HFF-Myc (cell line): Measurements from ENCODE around the gene PSD4.

Source experiments
- DNase-seq: peaks from one replicate; pipeline ENCODE4 v3.0.0-alpha.2; 2011; ENCODE audit warnings: low read depth; ENCODE audit errors: extremely low read depth
- H3K4me3 ChIP-seq: replicated peaks from 2 replicates; pipeline ENCODE4 v1.5.1; 2011; ENCODE audit warnings: low read depth, mild to moderate bottlenecking, control low read depth, low read length
- TF ChIP-seq, protein P1 (sequence below): IDR thresholded peaks from 2 replicates; pipeline ENCODE4 v1.5.1; 2012; ENCODE audit warnings: mild to moderate bottlenecking, low read depth, low read length, control low read depth; ENCODE audit errors: missing control alignments

PSD4 gene

DNA sequence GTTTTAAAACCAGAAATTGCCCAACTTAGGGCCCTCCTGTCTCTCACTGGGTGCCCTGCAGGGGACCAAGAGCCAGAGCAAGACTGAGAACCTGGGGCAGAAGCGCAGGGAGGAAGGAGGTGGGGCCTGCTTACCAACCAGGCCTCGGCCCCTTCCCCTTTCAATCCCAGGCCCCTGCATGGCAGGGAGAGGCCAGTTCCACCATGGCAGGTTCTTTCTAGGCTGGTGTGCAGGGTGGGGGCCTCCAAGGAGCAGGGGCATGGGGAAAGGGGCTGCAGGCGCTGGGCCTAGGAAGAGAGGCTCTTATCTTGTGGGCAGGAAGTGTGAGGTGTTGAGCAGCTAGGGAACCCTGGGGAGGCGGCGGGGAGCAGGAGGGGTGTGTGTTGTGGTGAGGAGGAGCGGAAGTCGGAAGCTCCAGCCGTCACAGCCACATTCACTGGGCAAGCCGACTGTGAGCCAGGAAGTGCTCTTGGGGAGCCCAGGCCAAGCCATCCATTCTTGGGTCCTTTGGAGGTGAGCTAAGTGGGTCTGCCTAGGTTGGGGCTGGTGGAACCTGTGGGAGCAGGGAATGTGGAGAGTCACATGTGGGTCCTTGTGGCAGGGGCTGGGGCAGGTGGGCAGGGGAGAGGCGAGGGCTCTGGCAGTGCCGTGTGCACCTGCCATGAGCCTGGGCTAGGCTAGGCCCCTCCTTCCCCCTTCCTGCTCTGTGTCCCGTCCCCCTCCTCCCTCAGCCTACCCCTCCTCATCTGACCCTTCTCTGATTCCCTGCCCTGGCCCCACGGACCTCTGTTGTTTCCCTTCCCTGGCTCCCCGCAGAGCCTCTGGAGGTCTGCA is at the start of gene PSD4:
TSS of gene PSD4 (plus strand) at position 430 of the 834 bp plus-strand sequence. CDS start 8,486 bp downstream, outside the sequence.
- TF ChIP-seq, protein P1, sequence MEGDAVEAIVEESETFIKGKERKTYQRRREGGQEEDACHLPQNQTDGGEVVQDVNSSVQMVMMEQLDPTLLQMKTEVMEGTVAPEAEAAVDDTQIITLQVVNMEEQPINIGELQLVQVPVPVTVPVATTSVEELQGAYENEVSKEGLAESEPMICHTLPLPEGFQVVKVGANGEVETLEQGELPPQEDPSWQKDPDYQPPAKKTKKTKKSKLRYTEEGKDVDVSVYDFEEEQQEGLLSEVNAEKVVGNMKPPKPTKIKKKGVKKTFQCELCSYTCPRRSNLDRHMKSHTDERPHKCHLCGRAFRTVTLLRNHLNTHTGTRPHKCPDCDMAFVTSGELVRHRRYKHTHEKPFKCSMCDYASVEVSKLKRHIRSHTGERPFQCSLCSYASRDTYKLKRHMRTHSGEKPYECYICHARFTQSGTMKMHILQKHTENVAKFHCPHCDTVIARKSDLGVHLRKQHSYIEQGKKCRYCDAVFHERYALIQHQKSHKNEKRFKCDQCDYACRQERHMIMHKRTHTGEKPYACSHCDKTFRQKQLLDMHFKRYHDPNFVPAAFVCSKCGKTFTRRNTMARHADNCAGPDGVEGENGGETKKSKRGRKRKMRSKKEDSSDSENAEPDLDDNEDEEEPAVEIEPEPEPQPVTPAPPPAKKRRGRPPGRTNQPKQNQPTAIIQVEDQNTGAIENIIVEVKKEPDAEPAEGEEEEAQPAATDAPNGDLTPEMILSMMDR = no peak
- no peak for DNase-seq
- H3K4me3 ChIP-seq = no peak within 1 kb of the TSS

DNA sequence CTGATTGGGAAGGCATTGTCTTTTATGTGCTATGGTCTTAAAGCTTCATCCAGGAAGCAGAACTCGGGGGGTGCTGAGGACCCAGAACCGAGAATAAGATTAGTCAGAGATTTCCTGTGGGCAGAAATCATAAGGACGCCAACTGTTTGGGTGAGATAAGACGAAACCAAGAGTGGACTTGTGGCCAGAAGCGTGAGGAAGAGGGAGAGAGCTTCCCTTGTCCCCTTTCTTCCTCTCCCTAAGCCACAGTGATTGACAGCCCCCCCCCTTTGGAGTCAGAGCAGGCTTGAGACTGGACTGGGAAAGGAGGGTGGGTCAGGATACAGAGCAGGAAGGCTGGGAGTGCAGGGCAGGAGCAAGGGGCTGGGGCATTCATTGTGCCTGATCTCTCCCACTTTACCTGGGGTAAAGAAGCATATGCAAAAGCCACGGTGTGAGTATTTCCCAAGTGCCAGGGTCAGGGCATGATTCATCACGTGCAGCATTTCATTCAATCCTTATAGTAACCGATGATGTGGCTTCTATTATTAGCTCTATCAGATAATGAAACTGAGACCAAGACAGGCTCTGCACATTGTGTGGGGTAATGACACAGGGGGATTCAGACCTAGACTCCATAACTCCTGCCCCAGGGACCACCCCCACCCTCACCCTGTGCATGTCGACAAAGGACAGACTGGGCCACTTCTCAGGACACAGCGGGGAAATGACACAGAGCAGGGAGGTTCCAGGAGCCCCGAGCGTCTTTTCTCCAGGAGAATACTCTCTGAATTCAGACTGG is 49.4 kb upstream of the PSD4 start:
- TF ChIP-seq, protein P1 = no peak
- no peak for DNase-seq
- no peak overlapping the region for H3K4me3 ChIP-seq

DNA sequence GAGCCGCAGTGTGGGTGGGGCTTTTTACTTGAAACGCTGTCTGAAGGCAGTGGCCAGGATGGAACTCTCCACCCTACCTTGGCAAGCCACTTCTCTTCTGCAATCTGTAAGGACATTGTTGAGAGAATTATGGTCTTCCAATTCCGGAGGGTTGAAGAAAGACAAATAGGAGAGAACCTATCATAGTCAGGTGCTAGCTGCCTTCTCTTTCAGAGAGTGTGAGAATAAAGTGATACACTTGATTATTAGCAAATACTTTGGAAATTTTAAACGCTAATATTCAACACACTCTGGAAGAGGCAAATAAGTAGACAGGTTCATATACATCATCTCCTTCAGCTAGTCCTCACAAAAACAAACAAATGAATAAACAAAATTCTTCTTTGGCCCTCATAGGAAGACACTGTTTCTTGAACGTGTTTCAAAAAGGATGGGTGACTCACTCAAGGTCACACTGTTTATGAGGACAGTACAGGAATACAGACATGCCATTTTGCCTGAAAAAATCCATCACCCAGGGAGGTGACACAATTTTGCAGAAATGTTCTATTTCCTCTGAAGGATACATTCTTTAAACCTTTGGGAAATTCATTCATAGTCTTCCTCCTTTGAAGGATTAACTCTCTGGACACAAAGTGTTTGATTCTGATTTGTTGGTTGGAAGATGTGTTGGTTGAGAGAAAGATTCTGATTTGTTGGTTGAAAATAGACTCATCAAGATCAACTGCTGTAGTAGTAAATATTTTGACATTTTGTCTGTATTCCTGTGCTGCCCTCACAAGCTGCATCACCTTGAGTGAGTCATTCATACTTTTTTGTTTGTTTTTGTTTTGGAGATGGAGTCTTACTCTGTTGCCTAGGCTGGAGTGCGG is 48.6 kb upstream of the PSD4 start:
- DNase-seq = no peak
- TF ChIP-seq, protein P1 = no peak
- no peak overlapping the region for H3K4me3 ChIP-seq

DNA sequence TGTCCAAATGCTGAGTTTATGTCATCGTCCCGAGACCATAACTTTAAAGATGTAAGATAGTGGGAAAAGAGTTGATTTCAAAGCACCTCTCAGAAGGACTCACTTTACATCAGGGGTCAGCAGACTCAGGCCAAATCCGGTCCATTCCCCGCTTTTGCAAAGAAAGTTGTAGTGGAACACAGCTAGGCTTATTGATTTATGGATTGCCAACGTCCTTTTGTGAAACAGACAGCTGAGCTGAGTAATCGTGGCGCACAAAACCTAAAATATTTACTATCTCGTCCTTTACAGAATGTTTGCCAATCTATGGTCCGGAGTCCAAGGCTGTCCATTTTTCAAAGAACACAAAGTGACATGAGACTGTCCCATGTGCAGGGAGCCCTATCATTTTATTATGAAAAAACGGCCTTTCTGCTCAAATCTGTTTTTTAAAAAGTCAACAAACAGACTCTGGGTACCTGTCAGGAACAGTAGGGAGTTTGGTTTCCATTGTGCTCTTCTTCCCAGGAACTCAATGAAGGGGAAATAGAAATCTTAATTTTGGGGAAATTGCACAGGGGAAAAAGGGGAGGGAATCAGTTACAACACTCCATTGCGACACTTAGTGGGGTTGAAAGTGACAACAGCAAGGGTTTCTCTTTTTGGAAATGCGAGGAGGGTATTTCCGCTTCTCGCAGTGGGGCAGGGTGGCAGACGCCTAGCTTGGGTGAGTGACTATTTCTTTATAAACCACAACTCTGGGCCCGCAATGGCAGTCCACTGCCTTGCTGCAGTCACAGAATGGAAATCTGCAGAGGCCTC is 46.7 kb upstream of the PSD4 start, which contains the start of gene IL1RN:
TSS of gene IL1RN (plus strand) at position 754 of the 801 bp plus-strand sequence. CDS start at position 781, 27 bp downstream.
- TF ChIP-seq, protein P1 = no peak
- no peak within 1 kb of the TSS for H3K4me3 ChIP-seq
- DNase-seq = no peak

DNA sequence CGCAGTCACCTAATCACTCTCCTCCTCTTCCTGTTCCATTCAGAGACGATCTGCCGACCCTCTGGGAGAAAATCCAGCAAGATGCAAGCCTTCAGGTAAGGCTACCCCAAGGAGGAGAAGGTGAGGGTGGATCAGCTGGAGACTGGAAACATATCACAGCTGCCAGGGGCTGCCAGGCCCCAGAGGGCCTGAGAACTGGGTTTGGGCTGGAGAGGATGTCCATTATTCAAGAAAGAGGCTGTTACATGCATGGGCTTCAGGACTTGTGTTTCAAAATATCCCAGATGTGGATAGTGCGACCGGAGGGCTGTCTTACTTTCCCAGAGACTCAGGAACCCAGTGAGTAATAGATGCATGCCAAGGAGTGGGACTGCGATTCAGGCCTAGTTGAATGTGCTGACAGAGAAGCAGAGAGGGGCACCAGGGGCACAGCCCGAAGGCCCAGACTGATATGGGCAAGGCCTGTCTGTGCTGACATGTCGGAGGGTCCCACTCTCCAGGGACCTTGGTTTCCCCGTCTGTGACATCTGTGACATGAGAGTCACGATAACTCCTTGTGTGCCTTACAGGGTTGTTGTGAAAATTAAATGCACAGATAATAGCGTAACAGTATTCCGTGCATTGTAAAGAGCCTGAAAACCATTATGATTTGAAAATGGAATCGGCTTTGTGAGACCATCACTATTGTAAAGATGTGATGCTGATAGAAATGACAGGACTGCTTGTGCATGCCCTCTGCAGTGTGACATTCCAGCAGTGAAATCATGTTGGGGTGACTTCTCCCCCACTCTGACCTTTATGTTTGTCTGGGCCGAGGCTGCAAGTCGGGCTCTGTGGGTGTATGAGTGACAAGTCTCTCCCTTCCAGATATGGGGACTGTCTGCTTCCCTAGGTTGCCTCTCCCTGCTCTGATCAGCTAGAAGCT is 45.9 kb upstream of the PSD4 start:
- TF ChIP-seq, protein P1 = no peak
- H3K4me3 ChIP-seq = no peak overlapping the region
- DNase-seq = no peak
